ENCODE data around the gene PGAP6. TPM values are rescaled to one million over a fixed set of nuclear protein-coding genes. Genes with fewer than 3 reads are reported as not detected.
A peak's percentile ranks its signal among the peaks of the same experiment; 100 is the strongest.

The PGAP6 gene
- total and polyA plus RNA-seq, 2 of the 13 experiments (the other 11 are each of a cell fraction or from before 2014, with no cell fraction given), result 52.7 to 136 TPM

GRCh38 chr16:360698-361336 is 21.0 kb downstream of the PGAP6 start (continued):
- TF ChIP-seq NFIC (IDR thresholded peaks at IDR 0.05; ENCODE audit: low read length) (no peak), SNAPC2 (CRISPR knock-in tag; IDR thresholded peaks at IDR 0.05) (no peak), ZNF124 (CRISPR knock-in tag; IDR thresholded peaks at IDR 0.05) (no peak), NFKBIZ (CRISPR knock-in tag; IDR thresholded peaks at IDR 0.05) (no peak), HIVEP1 (CRISPR knock-in tag; IDR thresholded peaks at IDR 0.05) (no peak), TARDBP (CRISPR knock-in tag; IDR thresholded peaks at IDR 0.05) (peak; percentile 17; the same call in 1 of the 2 replicates), ARID3A (IDR thresholded peaks at IDR 0.05; ENCODE audit: low read depth, low read length) (no peak), SPEN (CRISPR knock-in tag; IDR thresholded peaks at IDR 0.05; ENCODE audit: low read depth) (peak; percentile 12; the same call in 1 of the 2 replicates), FOSL1 (CRISPR knock-in tag; IDR thresholded peaks at IDR 0.05; ENCODE audit: borderline replicate concordance) (no peak), ZNF230 (CRISPR knock-in tag; IDR thresholded peaks at IDR 0.05) (no peak), HOXA5 (CRISPR knock-in tag; IDR thresholded peaks at IDR 0.05) (no peak), NFE2L1 (CRISPR knock-in tag; IDR thresholded peaks at IDR 0.05; ENCODE audit: borderline replicate concordance) (no peak), TBX3 (IDR thresholded peaks at IDR 0.05; ENCODE audit: borderline replicate concordance) (no peak), ZNF562 (CRISPR knock-in tag; IDR thresholded peaks at IDR 0.05; ENCODE audit: borderline replicate concordance) (no peak), ZMAT3 (CRISPR knock-in tag; conservative IDR thresholded peaks at IDR 0.05) (no peak), NR2F2 (IDR thresholded peaks at IDR 0.05; ENCODE audit: borderline replicate concordance, low read depth) (no peak), HES4 (CRISPR knock-in tag; IDR thresholded peaks at IDR 0.05; ENCODE audit: borderline replicate concordance) (no peak), RBFOX2 (IDR thresholded peaks at IDR 0.05; ENCODE audit: low read depth, low read length) (peak; percentile 11; the same call in 1 of the 2 replicates)
- TF ChIP-seq, protein P1, sequence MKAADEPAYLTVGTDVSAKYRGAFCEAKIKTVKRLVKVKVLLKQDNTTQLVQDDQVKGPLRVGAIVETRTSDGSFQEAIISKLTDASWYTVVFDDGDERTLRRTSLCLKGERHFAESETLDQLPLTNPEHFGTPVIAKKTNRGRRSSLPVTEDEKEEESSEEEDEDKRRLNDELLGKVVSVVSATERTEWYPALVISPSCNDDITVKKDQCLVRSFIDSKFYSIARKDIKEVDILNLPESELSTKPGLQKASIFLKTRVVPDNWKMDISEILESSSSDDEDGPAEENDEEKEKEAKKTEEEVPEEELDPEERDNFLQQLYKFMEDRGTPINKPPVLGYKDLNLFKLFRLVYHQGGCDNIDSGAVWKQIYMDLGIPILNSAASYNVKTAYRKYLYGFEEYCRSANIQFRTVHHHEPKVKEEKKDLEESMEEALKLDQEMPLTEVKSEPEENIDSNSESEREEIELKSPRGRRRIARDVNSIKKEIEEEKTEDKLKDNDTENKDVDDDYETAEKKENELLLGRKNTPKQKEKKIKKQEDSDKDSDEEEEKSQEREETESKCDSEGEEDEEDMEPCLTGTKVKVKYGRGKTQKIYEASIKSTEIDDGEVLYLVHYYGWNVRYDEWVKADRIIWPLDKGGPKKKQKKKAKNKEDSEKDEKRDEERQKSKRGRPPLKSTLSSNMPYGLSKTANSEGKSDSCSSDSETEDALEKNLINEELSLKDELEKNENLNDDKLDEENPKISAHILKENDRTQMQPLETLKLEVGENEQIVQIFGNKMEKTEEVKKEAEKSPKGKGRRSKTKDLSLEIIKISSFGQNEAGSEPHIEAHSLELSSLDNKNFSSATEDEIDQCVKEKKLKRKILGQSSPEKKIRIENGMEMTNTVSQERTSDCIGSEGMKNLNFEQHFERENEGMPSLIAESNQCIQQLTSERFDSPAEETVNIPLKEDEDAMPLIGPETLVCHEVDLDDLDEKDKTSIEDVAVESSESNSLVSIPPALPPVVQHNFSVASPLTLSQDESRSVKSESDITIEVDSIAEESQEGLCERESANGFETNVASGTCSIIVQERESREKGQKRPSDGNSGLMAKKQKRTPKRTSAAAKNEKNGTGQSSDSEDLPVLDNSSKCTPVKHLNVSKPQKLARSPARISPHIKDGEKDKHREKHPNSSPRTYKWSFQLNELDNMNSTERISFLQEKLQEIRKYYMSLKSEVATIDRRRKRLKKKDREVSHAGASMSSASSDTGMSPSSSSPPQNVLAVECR (CRISPR knock-in tag; IDR thresholded peaks at IDR 0.05; ENCODE audit: borderline replicate concordance), result 0 out of 2 replicates have a peak, but pooled peaks have one; percentile 10
- TF ChIP-seq, protein P2, sequence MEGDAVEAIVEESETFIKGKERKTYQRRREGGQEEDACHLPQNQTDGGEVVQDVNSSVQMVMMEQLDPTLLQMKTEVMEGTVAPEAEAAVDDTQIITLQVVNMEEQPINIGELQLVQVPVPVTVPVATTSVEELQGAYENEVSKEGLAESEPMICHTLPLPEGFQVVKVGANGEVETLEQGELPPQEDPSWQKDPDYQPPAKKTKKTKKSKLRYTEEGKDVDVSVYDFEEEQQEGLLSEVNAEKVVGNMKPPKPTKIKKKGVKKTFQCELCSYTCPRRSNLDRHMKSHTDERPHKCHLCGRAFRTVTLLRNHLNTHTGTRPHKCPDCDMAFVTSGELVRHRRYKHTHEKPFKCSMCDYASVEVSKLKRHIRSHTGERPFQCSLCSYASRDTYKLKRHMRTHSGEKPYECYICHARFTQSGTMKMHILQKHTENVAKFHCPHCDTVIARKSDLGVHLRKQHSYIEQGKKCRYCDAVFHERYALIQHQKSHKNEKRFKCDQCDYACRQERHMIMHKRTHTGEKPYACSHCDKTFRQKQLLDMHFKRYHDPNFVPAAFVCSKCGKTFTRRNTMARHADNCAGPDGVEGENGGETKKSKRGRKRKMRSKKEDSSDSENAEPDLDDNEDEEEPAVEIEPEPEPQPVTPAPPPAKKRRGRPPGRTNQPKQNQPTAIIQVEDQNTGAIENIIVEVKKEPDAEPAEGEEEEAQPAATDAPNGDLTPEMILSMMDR (CRISPR knock-in tag; IDR thresholded peaks at IDR 0.05), result no peak
